Keratinocyte (primary cell): Measurements from ENCODE around the gene ANO2.

Experiments used
- CTCF ChIP-seq, 3 experiments: IDR thresholded peaks in 1 of 3; conservative IDR thresholded peaks in 1 of 3; optimal IDR thresholded peaks in 1 of 3; 2 replicates in 2 of 3; 3 replicates in 1 of 3; pipeline versions ENCODE3 to v1.5.1; 2011; ENCODE audit warnings: low read length in 3 of 3, mild to moderate bottlenecking in 3 of 3, moderate library complexity in 2 of 3, control low read depth in 1 of 3, inconsistent platforms in 1 of 3; ENCODE audit not compliant: insufficient read depth in 2 of 3; ENCODE audit errors: extremely low read depth in 1 of 3
- EZH2 ChIP-seq: IDR thresholded peaks from one replicate; pipeline ENCODE4 v1.6.1; 2012; ENCODE audit warnings: inconsistent platforms, mild to moderate bottlenecking, low read length, moderate library complexity

- TF ChIP-seq CTCF (optimal IDR thresholded peaks at IDR 0.05 in 1 of 3, IDR thresholded peaks at IDR 0.05 in 1 of 3, conservative IDR thresholded peaks at IDR 0.05 in 1 of 3; ENCODE audit: extremely low read depth in 1 of 3, insufficient read depth in 2 of 3, low read length in 3 of 3): no peak
- no peak for TF ChIP-seq EZH2
Observed at GRCh38 chr12:5513406-5513805, 431.7 kb downstream of the ANO2 start.
